NCI-H748 treated with DMSO at 0.1 percent for 48 hours (cell line): ENCODE data around the gene OPN5.
"Not testable (repeated sequence)": the region's sequence is repeated elsewhere in the genome, so short reads cannot be mapped to it uniquely, and the experiment has no call there.

Experiments used
- DNase-seq: peaks from one replicate; lab custom pipeline; 2025; lab: John Stamatoyannopoulos, UW

Gene OPN5

DNA sequence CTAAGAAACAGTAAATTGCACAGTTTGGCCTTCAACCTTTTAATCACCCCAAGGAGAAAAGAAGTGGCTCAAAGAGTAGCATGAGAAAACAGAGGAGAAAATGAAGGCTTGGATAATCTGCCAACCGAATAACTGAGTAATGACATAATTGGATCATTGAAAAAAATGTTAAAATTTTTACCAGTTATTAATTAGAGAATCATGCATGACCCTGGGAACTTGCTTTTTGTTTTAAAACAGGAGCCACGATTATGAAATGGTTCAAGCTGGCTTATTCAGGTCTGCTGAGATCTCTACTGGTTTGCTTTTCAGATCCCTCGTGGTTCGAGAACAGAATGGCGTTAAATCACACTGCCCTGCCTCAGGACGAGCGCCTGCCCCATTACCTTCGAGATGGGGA, at the start of gene OPN5:
OPN5 (plus strand) TSS at position 301 of the 400 bp plus-strand sequence; CDS start at position 336, 35 bp downstream.
- DNase-seq = no peak

DNA sequence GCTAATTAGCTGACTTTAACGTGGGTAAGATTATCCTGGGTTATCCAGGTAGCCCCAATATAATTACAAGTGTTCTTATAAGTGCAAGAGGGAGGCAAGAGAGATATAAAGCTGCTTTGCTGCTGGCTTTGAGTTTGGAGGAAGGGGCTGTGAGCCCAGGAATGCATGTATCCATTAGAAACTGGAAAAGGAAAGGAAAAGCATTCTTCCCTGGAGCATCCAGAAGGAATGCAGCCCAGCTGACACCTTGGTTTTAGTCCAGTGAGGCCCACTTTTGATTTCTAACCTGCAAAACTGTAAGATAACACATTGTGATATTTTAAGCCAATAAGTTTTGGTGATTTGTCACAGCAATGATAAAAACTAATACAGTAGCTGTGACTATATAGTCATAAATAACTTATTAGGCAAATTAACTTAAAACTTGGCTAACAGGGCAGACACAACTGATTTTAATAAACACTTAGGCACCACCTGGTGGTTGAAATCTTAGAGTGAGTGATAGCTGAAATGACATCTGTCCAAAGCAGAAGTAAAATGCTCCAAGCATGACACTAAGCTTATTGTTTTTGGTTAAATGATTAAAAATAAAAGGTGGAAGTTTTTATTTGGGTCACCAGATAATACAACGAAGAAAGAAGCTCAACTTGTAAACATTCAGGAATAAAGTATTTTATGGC, 47.8 kb upstream of the OPN5 start:
- peak; percentile 41 for DNase-seq

DNA sequence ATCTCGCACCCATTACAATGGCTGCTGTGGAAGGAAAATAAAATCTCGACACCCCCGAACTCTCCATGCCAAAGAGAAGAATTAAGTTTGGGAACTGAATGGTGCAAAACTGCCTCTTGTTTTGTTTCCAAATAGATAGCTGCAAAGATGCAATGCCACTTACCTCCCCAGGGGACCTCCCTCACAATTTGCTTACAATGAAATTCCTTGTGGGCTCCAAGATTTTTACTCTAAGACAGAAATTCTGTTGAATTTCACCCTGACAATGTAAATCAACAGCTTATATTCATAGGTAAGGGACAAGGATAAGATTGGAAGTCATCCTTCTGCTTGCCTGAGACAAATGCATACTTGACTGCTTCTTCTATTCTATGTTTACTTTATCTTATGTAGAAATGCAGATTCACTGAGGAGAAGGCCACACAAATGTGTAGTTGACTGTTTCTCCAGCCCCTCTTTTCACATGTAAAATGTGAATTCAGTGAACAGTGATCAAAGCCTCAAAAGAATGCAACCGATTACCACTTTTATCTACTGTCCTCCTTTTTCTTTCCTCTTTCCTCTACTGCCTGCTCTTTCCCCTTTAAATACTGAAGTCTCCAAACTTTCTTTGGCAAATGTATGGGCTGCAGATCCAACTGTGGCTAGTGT, 46.9 kb upstream of the OPN5 start:
- DNase-seq = no peak

GRCh38 chr6:47736083-47736700, 45.6 kb upstream of the OPN5 start:
- no peak for DNase-seq

GRCh38 chr6:47737406-47737805, 44.4 kb upstream of the OPN5 start:
- DNase-seq = no peak

GRCh38 chr6:47740714-47741113, 41.1 kb upstream of the OPN5 start:
- DNase-seq = no peak

GRCh38 chr6:47741807-47742206, 40.0 kb upstream of the OPN5 start:
- no peak for DNase-seq

DNA sequence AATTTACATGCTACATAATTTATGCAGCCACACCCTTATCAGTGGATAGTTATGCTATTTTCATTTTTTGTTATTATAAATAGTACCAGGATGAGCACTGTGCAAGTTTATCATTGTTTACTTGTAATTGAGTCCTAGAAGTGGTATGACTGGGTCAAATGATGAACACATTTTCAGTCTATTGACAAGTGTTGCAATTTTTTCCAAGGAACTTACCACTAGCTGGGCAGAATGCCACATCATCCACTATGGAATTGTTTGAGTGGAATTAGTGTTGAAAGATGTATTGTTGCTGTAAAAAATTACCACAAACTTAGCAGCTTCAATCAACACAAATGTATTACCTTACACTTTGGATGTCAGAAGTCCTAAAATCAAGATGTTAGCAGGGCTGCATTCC, 38.1 kb upstream of the OPN5 start:
- no peak for DNase-seq

- not testable (repeated sequence) for DNase-seq
Measured at GRCh38 chr6:47745269-47745668, 36.6 kb upstream of the OPN5 start.

DNA sequence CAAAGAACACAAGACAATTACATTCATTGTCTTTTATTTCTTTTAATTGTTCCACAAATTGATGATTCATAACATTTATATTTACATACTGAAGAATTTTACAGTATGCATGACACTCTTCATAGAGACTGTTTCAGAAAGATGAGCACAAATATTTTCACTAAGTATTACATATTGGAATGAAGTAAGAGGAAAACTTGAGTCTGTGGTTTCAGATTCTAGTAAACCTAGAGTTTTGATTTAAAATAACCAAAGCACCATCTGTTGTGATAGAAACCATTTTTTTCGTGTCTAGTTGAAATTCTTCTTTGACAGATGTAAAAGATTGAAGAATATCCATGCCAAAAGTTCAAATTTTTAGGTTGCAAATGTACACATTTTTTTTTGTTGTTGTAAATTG, 32.1 kb upstream of the OPN5 start:
- DNase-seq = no peak

DNA sequence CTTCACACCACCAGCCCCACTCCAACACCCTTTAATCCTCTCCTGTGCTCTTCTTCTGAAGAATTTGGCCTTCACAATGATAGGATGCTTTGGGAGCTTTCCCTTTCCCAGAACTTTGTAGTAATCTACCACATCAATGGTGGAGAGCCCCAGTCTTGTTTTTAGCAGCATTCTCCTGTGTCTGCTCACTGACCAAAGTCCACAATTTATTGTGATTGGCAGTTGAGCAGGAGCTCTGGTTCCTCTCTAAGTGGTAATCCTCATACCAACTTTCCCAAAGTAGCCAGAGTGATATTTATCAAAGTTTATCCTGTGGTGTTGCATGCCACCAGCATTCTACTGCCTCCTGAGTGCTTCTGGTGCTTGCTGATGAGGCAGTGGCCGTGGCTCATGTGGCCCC, 29.0 kb upstream of the OPN5 start:
- no peak for DNase-seq

DNA sequence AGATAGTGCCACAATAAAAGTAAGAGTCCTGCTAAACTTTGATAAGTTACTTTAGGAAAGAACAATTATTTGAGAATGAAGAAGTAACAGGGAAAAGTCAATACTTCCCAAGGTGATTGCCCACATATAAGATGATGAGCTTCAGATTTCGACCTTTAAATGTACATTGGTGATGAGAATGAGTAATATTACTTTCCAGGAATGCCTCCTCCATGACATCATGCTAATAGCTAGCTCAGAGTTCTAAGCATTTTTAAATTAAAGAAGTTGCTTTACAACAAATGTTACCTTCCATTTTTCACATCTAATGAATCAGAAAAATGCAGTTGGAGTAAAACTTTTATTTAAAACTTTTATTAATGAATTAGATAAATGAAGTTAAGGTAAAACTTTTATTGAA, 22.5 kb upstream of the OPN5 start:
- no peak for DNase-seq

DNA sequence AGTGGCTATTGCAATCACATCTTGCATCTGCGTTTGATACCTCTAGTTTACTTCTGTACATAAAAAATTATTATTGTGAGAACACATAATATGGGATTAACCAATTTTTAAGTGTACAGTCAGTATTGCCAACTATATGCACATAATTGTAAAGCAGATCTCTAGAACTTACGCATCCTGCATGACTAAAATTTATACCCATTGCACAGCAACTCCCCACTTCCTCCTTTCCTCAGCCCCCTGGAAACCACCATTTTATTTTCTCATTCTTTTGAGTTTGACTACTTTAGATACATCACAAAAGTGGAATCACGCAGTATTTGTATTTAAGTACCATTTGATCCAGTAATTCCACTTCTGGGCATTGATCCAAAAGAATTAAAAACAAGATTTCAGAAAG, 19.3 kb upstream of the OPN5 start:
- no peak for DNase-seq

- DNase-seq = no peak
Measured at GRCh38 chr6:47766445-47766844, 15.4 kb upstream of the OPN5 start.

- no peak for DNase-seq
Measured at GRCh38 chr6:47767102-47767501, 14.7 kb upstream of the OPN5 start.

DNA sequence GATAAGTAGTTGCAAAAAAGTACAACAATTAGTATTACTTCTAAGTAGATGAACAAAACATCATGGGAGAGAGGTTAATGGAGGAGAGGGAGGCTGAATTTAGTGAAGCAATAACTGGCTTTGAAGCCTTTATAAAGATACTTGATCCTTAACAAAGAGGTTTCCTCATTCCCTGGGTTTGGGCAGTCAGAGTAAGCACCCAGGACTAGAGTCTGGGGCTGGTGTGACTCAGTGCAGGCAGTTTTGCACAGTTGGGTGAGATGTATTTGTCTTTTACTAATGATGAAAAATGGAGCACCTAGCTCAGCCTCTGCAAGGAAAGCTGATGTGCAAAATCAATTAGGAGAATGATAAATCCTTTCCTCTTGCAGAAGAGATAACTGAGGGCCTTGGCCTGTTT, 11.8 kb upstream of the OPN5 start:
- no peak for DNase-seq

DNA sequence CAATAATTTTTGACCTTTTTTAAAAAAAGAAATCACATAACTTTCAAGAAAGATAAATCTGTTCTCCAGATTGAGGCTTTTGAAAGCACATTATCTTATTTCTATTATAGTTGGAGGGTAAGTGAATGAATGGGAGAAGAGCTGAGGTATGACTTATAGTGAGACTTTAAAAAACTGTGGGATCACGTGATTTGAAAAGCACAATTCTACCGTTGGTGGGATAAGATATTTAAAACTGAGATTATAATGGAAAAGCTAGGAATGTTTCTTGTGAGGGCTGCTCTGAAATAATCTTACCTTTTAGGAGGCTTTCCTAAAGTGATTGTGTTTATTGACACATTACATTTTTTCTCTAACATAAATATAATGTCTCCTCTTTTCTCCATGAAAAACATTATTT, 9.5 kb upstream of the OPN5 start:
- DNase-seq = no peak

DNA sequence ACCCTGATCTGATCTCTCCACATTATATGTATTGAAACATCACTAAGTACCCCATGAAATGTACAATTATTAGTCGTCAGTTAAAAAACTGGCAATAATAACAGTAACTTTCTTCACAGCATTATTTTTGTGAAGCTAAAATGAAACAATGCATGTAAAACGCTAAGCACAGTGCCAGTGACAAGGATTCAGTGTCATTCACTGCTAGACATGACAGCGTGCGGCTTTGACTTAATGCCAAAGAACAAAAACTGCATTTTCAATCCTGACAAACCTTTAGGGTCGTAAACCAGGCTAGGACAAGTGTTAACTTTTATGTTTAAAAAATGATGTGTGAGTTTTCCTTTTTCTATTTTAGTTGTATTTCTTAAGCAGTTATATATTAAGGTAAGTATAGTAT, 8.8 kb upstream of the OPN5 start:
- no peak for DNase-seq

DNA sequence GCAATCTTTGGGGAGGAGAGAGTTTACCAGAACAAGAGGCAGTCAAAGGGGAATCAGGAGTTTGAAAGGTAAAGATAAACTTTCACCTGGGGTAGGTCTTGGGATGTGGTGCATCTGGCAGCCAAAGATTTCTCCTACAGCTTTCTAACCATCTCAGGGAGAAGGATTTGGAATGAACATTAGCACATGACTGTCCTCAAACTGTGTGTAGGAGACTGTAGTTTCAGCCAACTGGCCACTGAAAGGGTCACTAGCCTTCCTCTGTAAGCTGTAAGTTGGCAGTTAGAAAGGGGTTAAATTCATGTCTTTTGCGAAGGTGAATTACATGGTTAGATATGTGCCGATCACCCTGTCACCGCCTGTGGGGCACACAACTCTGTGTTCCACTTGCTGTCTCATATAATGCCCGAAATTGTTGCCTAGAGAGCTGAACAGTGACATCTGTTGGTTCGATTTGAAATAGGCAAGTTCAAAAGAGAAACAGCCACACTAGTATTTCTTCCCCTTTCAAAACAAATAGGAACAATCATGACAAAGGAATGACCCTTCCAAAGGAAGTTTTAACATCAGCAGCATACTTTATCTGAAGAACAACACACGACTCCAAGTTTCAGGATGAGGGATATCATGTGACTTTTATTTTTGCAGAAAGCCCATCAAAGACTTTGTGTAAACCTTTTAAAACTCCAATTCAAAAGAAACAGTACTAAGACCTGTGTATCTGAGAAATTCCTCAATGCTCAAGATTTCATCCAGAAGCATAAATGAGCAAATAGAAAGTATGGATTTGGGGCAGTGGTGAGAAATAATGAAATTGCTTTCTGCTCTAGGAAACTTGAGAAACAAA, 1.1 kb upstream of the OPN5 start:
- DNase-seq = peak; percentile 84

GRCh38 chr6:47785182-47785581, 3.4 kb downstream of the OPN5 start:
- no peak for DNase-seq

GRCh38 chr6:47787620-47788497, 6.0 kb downstream of the OPN5 start:
- DNase-seq = peak; percentile 86

DNA sequence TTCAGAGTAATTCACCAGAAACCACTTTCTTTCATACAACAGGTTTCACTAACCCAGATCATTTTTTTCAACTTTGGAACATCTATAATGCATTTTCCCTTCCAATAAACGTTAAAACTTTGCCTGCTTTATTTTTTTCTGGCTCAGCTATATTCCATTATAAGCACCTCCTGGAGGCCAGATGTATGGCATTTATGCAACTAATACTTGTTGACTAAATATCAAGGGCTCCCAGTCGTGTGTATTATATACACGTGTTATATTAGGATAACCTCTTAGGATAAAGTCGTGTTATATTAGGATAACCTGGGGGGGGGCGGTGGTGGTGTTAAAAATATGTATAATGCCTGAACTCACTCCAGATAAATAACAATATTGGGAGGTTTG, 6.7 kb downstream of the OPN5 start:
- no peak for DNase-seq
